DLD1 (cell line): Measurements from ENCODE around the gene GSK3A.
"Not testable (repeated sequence)": the region's sequence is repeated elsewhere in the genome, so short reads cannot be mapped to it uniquely, and the experiment has no call there.

Experiments used
- in situ Hi-C: cut with HindIII; loops from 2 replicates; pipeline ENCODE4 v1.10.0; 2017; ENCODE audit warnings: low sequenced_read_pairs

The GSK3A gene

DNA sequence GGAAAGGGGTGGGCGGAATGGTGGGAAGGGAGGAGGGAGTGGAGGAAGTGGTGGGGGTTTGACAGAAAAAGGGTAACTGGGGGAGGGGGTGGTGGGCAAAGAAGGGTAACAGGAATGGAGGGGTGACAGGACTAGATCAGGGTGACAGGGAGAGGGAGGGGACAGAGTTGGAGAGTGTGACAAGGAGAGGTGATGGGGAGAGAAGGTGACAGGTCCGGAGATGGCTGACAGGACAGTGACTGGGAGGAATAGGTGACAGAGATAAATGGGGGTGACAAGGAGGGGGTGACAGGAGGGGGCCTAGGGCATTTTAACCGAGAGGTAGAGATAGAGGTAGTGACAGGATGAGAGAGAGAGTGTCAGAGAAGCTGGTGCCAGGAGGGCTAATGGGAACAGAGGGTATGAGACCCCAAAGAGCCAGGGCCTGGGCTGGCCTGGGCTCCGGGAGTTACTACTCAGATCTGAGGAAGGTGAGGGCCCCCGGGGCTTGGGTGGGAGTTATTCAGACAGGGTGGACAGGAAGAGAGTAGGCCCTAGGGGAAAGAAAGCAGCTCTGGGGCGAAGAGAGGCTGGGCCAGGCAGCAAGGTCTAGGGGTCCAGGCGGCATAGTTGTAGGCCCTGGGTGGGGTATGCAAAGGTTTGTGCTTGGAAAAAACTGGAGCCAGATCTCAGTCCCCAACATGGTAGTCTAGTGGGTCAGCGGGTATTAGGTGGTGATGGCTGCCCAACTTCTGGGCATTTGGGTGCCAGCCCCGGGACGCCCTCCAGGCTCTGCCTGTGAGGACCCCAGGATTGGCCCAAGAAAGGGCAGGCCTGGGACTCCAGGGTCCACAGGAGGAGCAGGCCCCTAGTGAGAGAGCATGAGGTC, 27.3 kb upstream of the GSK3A start:
- in situ Hi-C loops: no loop called here

DNA sequence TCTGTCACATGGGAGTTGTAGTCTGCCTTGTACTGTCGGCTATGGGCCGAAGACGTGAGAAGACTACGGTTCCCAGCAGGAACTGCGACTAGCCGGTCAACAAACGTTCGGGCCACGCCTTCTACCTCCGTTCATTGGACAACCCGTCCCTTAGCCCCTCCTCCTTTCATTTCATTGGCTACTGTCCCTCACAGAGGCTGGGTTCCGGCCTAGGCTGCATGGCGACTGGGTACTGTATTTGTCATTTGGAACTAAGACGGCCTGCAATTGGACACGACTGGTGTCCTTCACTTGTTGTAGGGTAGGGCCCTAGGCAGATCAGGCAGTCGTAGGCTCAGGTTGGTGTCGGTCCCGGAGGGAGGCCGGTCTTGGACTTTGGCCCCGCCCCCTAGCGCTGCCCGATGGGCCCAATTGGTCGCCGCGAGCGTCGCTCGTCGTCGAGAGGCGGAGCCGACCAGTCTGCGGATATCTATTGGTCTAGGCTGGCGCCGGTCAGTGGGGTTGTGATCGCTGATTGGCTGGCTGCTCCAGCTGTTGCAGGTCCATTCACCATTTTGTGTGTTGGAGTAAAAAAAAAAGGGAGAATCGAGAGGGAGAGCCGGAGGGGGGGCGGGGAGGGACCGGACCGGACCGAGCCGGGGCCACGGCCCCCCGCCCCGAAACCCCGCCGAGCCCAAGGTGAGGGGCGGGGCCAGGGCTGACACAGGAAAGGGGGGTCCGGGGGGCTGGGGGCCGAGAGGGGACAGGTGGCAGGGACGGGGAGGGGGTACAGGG, 26.5 kb upstream of the GSK3A start, which contains the start of gene CIC:
Gene CIC (plus strand): TSS at position 549 of the 774 bp plus-strand sequence. CDS start 2,532 bp downstream, outside the sequence.
- in situ Hi-C loops: no loop called here

DNA sequence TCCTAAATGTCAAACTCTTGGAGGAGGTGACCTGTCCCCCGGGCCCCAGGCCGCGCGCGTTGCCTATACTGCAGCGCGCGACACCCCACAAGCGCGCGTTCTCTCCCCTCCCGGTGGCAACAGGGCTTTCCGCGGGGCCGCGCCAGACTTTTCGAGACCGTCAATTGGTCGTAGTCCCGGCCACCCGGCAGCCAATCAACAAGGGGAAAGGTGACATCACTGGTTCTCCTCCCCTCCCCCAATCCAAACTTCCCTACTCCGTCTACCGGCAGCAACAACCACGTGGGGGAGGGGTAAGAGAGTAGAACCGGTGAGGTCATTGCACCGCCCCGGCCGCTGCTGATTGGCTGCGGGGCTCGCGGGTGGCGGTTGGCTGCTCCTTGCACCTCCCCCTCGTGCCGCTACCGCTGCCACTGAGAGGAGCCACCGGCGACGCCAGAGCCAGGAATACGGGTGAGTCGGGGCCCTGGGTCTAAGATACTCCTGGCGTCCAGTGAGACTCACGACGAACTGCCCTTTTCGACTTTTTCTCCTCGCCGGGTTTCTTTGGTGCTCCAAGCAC, 25.8 kb upstream of the GSK3A start:
- in situ Hi-C loops: no loop called here

- in situ Hi-C loops: no loop called here
Measured at GRCh38 chr19:42267644-42268141, 25.3 kb upstream of the GSK3A start.

- in situ Hi-C loops: not testable (repeated sequence)
Measured at GRCh38 chr19:42266928-42267603, 24.7 kb upstream of the GSK3A start.

DNA sequence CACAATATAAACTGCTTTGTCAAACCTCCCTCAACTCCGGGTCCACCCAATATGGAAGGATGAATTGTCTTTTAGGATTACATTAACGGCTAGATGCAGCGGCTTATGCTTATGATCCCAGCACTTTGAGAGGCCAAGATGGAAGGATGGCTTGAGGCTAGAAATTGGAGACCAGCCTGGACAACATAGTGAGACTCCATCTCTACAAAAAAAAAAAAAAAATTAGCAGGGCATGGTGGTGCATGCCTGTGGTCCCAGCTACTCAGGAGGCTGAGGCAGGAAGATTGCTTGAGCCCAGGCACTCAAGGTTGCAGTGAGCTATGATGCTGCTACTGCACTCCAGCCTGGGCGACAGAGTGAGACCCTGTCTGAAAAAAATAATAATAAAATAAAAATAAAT, 23.7 kb upstream of the GSK3A start:
- in situ Hi-C loops: not testable (repeated sequence)

GRCh38 chr19:42261763-42262162, 19.4 kb upstream of the GSK3A start:
- in situ Hi-C loops: no loop called here

DNA sequence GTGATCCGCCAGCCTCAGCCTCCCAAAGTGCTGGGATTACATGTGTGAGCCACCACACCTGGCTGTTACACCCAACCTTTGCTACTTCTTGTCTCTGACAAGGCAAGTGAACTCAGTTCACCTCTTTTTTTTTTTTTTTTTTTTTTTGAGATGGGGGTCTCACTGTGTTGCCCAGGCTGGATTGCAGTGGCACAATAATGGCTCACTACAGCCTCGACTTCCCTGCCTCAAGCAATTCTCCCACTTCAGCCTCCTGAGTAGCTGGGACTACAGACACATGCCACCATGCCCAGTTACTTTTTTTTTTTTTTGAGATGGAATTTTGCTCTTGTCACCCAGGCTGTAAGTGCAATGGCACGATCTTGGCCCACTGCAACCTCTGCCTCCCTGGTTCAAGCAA, 15.4 kb upstream of the GSK3A start:
- in situ Hi-C loops: not testable (repeated sequence)

DNA sequence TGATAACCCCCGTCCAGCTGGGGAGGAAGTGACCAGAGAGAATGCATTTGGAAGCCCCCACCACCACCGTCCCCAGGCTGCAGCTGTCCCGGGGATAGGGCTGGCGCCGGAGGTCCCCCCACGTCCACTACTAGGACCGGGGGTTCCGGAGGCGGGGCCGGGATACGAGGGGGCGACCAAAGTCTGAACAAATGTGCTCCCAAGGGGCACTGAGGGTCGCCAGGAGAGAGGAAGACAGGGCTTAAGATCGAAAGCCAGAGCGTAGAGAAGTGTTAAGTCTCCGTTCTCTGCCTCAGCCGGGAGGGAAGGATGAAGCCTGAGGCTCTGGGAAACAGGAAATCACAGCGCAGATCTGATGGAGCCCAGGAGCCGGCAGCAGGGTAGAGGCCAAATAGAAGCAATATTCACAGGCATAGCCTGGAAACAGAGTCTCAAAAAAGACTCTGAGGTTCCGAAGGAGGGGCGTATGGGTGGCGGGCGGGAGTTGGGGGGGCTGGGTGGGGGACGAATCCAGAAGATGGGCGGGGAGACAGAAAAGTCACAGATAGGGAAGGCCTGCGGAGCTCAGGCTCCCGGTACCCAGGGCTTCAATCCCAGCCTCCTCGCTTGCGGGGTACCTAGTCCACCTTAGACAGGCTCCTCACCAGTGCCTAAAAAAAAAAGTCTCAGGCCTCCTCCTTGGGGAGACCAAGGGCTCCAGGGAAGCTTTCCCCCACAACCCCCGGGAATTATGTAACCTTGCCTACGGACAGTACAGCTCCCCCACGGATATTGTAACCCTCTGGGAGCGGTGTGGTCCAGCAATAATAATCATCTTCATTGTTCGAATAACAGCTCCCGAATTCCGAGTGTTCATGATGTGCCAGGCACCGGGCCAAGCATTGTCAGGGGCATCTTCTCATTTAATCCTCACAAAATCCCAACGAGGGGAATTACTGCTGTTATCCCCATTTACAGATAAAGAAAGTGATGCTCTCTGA, 13.7 kb upstream of the GSK3A start:
- in situ Hi-C loops: no loop called here

- in situ Hi-C loops: no loop called here
Measured at GRCh38 chr19:42254850-42255765, 12.7 kb upstream of the GSK3A start, which contains the start of gene ERF. Gene ERF (minus strand): TSS chr19:42255128. CDS start chr19:42254999, 129 bp downstream.

DNA sequence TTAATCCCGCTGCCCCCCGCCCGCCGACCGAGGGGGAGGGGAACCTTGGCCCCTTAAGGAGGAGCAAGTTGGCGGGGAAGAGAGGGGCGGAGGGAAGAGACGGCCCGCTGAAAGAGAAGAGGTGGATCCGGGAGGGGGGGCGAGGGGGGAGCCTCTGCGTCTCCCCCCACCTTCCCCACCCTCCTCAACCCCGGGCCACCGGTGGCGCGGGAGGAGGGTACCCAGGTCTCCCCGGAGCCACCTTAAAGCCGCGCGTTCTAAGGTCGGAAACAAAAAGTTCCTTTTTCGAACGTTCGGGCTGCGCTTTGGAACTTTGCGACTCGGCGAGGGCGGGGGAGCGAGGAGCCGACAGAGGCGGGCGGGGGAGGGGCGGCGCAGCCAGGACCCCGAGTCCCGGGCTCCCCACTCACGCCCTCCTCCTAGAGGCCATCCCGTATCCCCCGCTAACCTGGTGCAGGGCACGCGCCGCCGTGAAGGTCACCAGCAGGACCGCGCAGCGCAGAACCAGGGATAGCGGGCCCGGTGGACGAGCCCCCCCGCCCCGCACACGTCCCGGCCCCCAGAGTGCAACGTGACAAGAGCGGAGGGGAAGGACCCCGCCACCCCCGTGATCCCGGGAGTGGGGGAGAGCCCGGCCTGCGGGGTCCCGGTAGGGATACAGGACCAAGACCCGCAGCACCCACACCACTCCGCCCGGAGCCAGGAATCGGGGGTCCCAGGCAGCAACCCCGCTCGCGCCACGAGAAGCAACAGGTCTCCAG, 11.9 kb upstream of the GSK3A start:
- in situ Hi-C loops: no loop called here

DNA sequence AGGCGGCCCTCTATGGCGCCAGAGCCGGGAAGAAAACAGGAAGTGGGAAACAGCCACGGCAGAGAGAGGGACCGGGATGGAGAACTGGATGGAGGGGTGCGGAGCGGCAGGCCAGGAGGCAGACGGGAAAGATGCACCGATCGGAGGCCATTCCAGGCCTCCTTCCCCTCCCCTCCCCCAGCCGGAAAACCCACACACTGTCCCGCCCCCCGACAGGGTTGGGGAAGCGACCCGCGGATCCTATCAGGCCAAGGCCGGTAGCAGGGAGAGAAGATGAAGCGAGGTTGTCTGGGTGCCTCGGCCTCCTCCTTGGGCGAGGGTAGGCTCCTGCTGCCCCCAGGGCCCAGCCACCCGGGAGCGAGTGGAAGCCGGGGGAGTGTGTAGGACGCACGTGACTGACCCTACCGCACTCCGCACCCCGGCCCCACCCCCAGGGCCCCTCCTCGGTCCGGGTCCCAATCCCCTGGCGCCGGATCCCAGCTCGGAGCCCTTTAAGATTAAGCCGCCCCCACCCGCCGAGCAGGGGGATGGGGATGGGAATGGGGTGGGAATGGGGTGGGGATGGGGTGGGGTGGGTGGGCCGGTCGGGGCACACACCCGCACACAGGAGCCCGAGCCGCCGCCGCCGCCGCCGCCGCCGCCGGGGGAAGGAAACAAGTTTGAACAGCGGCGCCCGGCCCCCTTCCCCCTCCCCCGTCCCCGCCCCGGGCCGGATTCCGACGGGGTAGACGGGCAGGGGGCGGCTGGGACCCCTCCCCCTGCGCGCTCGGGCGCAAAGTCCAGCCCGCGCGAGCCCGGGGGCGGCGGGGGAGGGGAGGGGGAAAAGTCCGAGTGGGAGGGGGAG, 11.1 kb upstream of the GSK3A start:
- in situ Hi-C loops: no loop called here

GRCh38 chr19:42252365-42253244, 10.2 kb upstream of the GSK3A start:
- in situ Hi-C loops: no loop called here

GRCh38 chr19:42251572-42252358, 9.4 kb upstream of the GSK3A start:
- in situ Hi-C loops: no loop called here
